Measurements from ENCODE around the gene CIDEB. TPM values are rescaled to one million over a fixed set of nuclear protein-coding genes. Genes with fewer than 3 reads are reported as not detected.

Gene CIDEB
- total and polyA plus RNA-seq, 2 of the 8 experiments (the other 6 are each of a cell fraction or from before 2014, with no cell fraction given), result 0.11 TPM; not detected in 1

GRCh38 chr14:24353559-24354481 is 46.0 kb upstream of the CIDEB start:
- peaks cover 0 to 2% of the 10 kb centered on the region in 2 experiments for H4K20me1 ChIP-seq (replicated peaks in 1 of 2; ENCODE audit: control insufficient read depth in 1 of 2, insufficient read depth in 2 of 2, low read length in 2 of 2)
- H2BK12ac ChIP-seq (ENCODE audit: low read depth, low read length), result no peak overlapping the region
- H2BK15ac ChIP-seq (ENCODE audit: low read length), result no peak overlapping the region
- DNase-seq (ENCODE audit: low read depth in 1 of 2, low spot score in 2 of 2), result no peak
- H3K14ac ChIP-seq (ENCODE audit: insufficient read length), result no peak overlapping the region
- POLR2A ChIA-PET (ENCODE audit: partially characterized antibody), result no interaction called here
- H3K4me2 ChIP-seq (ENCODE audit: insufficient read depth in 1 of 2, low read depth in 2 of 2, low read length in 2 of 2), result no peak overlapping the region
- no peak overlapping the region for H2BK5ac ChIP-seq (ENCODE audit: low read depth, low read length)
- H4K91ac ChIP-seq (replicated peaks; ENCODE audit: insufficient read length, low read length), result no peak overlapping the region
- H2AFZ ChIP-seq (ENCODE audit: low read length), result no peak overlapping the region
- FAIRE-seq, result no peak
- H2BK20ac ChIP-seq (ENCODE audit: low read length), result no peak overlapping the region
- no peaks in the 10 kb centered on the region for H3K36me3 ChIP-seq (ENCODE audit: control insufficient read depth in 2 of 4, insufficient read depth in 4 of 4, low read length in 3 of 4)
- H4K8ac ChIP-seq (ENCODE audit: extremely low read depth, insufficient read depth, low read length), result no peak overlapping the region
- CTCF ChIA-PET (ENCODE audit: partially characterized antibody), result interaction anchor here (2.9 to 4.4 kb wide), 2 partner anchors 12 to 21 kb away, joined by 12 to 23 read pairs; no protein-coding TSS in a partner anchor
- H3K4me1 ChIP-seq (replicated peaks in 1 of 4; ENCODE audit: control insufficient read depth in 3 of 4, insufficient read depth in 4 of 4, low read length in 3 of 4), result no peaks in the 10 kb centered on the region
- H3K79me1 ChIP-seq (ENCODE audit: low read depth, low read length), result no peaks in the 10 kb centered on the region
- H4K5ac ChIP-seq (ENCODE audit: insufficient read length, low read depth, low read length), result no peak overlapping the region
- H3K18ac ChIP-seq (ENCODE audit: extremely low read depth, low read length), result no peak overlapping the region
- no peaks in the 10 kb centered on the region for H3K79me2 ChIP-seq (ENCODE audit: control insufficient read depth in 1 of 2, insufficient read depth in 2 of 2, low read length in 2 of 2)
- H2AK5ac ChIP-seq (ENCODE audit: low read depth, low read length), result no peak overlapping the region
- H3K23me2 ChIP-seq (ENCODE audit: low read depth, low read length), result 0 out of 2 replicates have a peak, but pooled peaks cover 2% of the 10 kb centered on the region
- no peak overlapping the region for H3K56ac ChIP-seq (replicated peaks; ENCODE audit: insufficient read length, low read depth, low read length)
- H3K9ac ChIP-seq (replicated peaks in 1 of 4; ENCODE audit: extremely low read depth in 1 of 4, low read depth in 3 of 4, low read length in 3 of 4), result no peak overlapping the region
- no peak overlapping the region for H2BK120ac ChIP-seq (replicated peaks; ENCODE audit: low read depth, low read length)
- H3K27ac ChIP-seq (ENCODE audit: low read depth, low read length), result no peak overlapping the region
- H3K4me3 ChIP-seq (ENCODE audit: extremely low read depth in 1 of 4, insufficient read depth in 2 of 4, low read depth in 3 of 4, low read length in 4 of 4), result no peak overlapping the region
- no peak overlapping the region for H3K23ac ChIP-seq (ENCODE audit: insufficient read length)
- no peak overlapping the region for H3K4ac ChIP-seq (replicated peaks; ENCODE audit: insufficient read length, low read depth, low read length)
- peaks cover 0 to 11% (median 9%) of the 10 kb centered on the region in 4 experiments; a peak in 5 of 7 replicates for H3K27me3 ChIP-seq (replicated peaks in 1 of 4; ENCODE audit: control insufficient read depth in 3 of 4, extremely low read depth in 1 of 4, insufficient read depth in 3 of 4, low read length in 3 of 4)
- H3K9me3 ChIP-seq (ENCODE audit: insufficient read depth in 2 of 2, low read depth in 1 of 2, low read length in 1 of 2), result no peaks in the 10 kb centered on the region
- WGBS, 2 experiments (ENCODE audit: extremely low coverage in 1 of 2, insufficient coverage in 1 of 2, insufficient read length in 1 of 2, insufficient replicate concordance in 2 of 2, low coverage in 1 of 2, low lambda C conversion rate in 2 of 2, missing lambda C conversion rate in 1 of 2), result 65% methylated on average over 5 of the region's 5 CpGs; no CpG with 5 or more reads in 1 of the 2 experiments
- TF ChIP-seq SAP30 (IDR thresholded peaks at IDR 0.05; ENCODE audit: insufficient read depth, insufficient replicate concordance, low read length) (no peak), NRF1 (IDR thresholded peaks at IDR 0.05; ENCODE audit: low read depth, low read length) (no peak), YY1 (IDR thresholded peaks at IDR 0.05; ENCODE audit: low read depth, low read length) (no peak), POU5F1 (IDR thresholded peaks at IDR 0.05; ENCODE audit: low read depth, low read length) (no peak), CTBP2 (IDR thresholded peaks at IDR 0.05; ENCODE audit: borderline replicate concordance, insufficient read depth, insufficient read length, low read length) (no peak), SUZ12 (IDR thresholded peaks at IDR 0.05; ENCODE audit: low read length) (no peak), KDM5A (IDR thresholded peaks at IDR 0.05; ENCODE audit: low read length) (no peak), CHD2 (IDR thresholded peaks at IDR 0.05; ENCODE audit: low read length) (no peak), CREB1 (IDR thresholded peaks at IDR 0.05) (no peak)
- TF ChIP-seq, protein P1, sequence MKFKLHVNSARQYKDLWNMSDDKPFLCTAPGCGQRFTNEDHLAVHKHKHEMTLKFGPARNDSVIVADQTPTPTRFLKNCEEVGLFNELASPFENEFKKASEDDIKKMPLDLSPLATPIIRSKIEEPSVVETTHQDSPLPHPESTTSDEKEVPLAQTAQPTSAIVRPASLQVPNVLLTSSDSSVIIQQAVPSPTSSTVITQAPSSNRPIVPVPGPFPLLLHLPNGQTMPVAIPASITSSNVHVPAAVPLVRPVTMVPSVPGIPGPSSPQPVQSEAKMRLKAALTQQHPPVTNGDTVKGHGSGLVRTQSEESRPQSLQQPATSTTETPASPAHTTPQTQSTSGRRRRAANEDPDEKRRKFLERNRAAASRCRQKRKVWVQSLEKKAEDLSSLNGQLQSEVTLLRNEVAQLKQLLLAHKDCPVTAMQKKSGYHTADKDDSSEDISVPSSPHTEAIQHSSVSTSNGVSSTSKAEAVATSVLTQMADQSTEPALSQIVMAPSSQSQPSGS (IDR thresholded peaks at IDR 0.05; ENCODE audit: low read length), result no peak
